22Rv1 (cell line): ENCODE results near the gene CARM1.

Experiments used
- ZFX ChIP-seq: fragments of 450-650 bp; IDR thresholded peaks from 2 replicates; pipeline ENCODE4 v1.6.1; 2017; ENCODE audit warnings: antibody characterized with exemption, borderline replicate concordance
- TF ChIP-seq, protein P1 (sequence below): fragments of 450-650 bp; IDR thresholded peaks from 2 replicates; pipeline ENCODE4 v1.5.1; 2017; ENCODE audit warnings: mild to moderate bottlenecking

DNA sequence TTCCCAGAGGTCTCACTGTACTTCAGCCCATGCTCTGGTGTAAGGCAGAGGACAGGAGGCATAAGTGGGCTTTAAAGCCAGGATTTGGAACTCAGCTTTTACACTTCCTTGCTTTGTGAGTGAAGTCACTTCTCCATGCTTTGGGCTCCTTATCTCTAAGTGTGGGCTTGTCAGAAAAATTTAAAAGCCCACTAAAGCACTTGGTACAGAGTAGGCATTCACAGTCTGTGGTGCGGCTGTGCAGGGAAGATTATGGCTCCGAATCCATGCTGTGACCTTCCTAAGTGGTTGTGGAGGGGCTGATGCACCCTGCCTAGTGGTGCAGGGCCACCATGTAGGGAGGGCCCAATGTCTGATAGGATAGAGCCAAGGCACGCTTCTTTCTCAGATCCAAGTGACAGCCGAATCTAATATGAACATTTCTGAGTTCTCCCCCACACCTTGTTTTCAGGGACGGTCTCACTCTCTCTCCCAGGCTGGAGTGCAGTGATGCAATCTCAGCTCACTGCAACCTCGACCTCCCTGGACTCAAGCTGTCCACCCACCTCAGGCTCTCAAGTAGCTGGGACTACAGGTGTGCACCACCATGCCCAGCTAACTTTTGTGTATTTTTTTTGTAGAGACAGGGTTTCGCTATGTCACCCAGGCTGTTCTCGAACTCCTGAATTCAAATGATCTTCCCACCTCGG, 64.2 kb downstream of the CARM1 start:
- TF ChIP-seq, protein P1, sequence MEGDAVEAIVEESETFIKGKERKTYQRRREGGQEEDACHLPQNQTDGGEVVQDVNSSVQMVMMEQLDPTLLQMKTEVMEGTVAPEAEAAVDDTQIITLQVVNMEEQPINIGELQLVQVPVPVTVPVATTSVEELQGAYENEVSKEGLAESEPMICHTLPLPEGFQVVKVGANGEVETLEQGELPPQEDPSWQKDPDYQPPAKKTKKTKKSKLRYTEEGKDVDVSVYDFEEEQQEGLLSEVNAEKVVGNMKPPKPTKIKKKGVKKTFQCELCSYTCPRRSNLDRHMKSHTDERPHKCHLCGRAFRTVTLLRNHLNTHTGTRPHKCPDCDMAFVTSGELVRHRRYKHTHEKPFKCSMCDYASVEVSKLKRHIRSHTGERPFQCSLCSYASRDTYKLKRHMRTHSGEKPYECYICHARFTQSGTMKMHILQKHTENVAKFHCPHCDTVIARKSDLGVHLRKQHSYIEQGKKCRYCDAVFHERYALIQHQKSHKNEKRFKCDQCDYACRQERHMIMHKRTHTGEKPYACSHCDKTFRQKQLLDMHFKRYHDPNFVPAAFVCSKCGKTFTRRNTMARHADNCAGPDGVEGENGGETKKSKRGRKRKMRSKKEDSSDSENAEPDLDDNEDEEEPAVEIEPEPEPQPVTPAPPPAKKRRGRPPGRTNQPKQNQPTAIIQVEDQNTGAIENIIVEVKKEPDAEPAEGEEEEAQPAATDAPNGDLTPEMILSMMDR, result no peak
- TF ChIP-seq ZFX, result no peak
